ENCODE results near the gene TEAD4. TPM values are rescaled to one million over a fixed set of nuclear protein-coding genes. Genes with fewer than 3 reads are reported as not detected.
A peak's percentile ranks its signal among the peaks of the same experiment; 100 is the strongest.

TEAD4 gene
- total RNA-seq, 1 donor, result 22.0 TPM

- no peak for DNase-seq (ENCODE audit: low read depth)
- TF ChIP-seq CTCF (IDR thresholded peaks at IDR 0.05; ENCODE audit: insufficient read depth, low read depth, low read length), result no peak
- H3K4me3 ChIP-seq (ENCODE audit: low read depth, low read length), result no peak overlapping the region
Measured at GRCh38 chr12:2980630-2981029, 21.4 kb downstream of the TEAD4 start.

- no peak for TF ChIP-seq CTCF (IDR thresholded peaks at IDR 0.05; ENCODE audit: insufficient read depth, low read depth, low read length)
- DNase-seq (ENCODE audit: low read depth), result no peak
- H3K4me3 ChIP-seq (ENCODE audit: low read depth, low read length), result no peak overlapping the region
Measured at GRCh38 chr12:2982361-2982760, 23.2 kb downstream of the TEAD4 start.

GRCh38 chr12:2984249-2984648 is 25.1 kb downstream of the TEAD4 start:
- peak; percentile 48 for DNase-seq (ENCODE audit: low read depth)
- TF ChIP-seq CTCF (IDR thresholded peaks at IDR 0.05; ENCODE audit: insufficient read depth, low read depth, low read length), result no peak
- H3K4me3 ChIP-seq (ENCODE audit: low read depth, low read length), result no peak overlapping the region

GRCh38 chr12:2984698-2985097 is 25.5 kb downstream of the TEAD4 start:
- TF ChIP-seq CTCF (IDR thresholded peaks at IDR 0.05; ENCODE audit: insufficient read depth, low read depth, low read length), result no peak
- H3K4me3 ChIP-seq (ENCODE audit: low read depth, low read length), result no peak overlapping the region
- no peak for DNase-seq (ENCODE audit: low read depth)

GRCh38 chr12:2986876-2987275 is 27.7 kb downstream of the TEAD4 start:
- no peak for DNase-seq (ENCODE audit: low read depth)
- H3K4me3 ChIP-seq (ENCODE audit: low read depth, low read length), result no peak overlapping the region
- TF ChIP-seq CTCF (IDR thresholded peaks at IDR 0.05; ENCODE audit: insufficient read depth, low read depth, low read length), result no peak

GRCh38 chr12:2988494-2988893 is 29.3 kb downstream of the TEAD4 start:
- DNase-seq (ENCODE audit: low read depth), result no peak
- H3K4me3 ChIP-seq (ENCODE audit: low read depth, low read length), result no peak overlapping the region
- no peak for TF ChIP-seq CTCF (IDR thresholded peaks at IDR 0.05; ENCODE audit: insufficient read depth, low read depth, low read length)

- no peak for DNase-seq (ENCODE audit: low read depth)
- no peak for TF ChIP-seq CTCF (IDR thresholded peaks at IDR 0.05; ENCODE audit: insufficient read depth, low read depth, low read length)
- no peak overlapping the region for H3K4me3 ChIP-seq (ENCODE audit: low read depth, low read length)
Measured at GRCh38 chr12:2992724-2993123, 33.5 kb downstream of the TEAD4 start.

Data from fibroblast of villous mesenchyme (primary cell).